HL-60 (cell line): ENCODE measurements around the gene KRT17.

Experiments used
- DNase-seq, 2 experiments: peaks; one replicate each; pipeline ENCODE4 v3.0.0-alpha.2; 2010 to 2020; ENCODE audit warnings: low read depth in 1 of 2, low spot score in 1 of 2
- H3K27ac ChIP-seq: fragments of 250-450 bp; sonication (Bioruptor Pico); replicated peaks from 2 replicates; pipeline ENCODE4 v1.5.1; 2020; ENCODE audit warnings: mild to moderate bottlenecking, moderate library complexity
- H3K27me3 ChIP-seq: fragments of 250-450 bp; sonication (Bioruptor Pico); 2 replicates; pipeline ENCODE4 v1.5.1; 2021; ENCODE audit warnings: mild to moderate bottlenecking, moderate library complexity; ENCODE audit not compliant: insufficient read depth, poor library complexity, severe bottlenecking
- H3K4me3 ChIP-seq: replicated peaks from 2 replicates; pipeline ENCODE4 v1.5.1; 2011; ENCODE audit warnings: mild to moderate bottlenecking, control low read depth, low read length; ENCODE audit not compliant: insufficient read depth
- CTCF ChIP-seq: IDR thresholded peaks from one replicate; pipeline ENCODE4 v1.5.1; 2011; ENCODE audit warnings: low read length, control low read depth, inconsistent platforms; ENCODE audit not compliant: insufficient read depth
- GABPA ChIP-seq: IDR thresholded peaks from 2 replicates; pipeline ENCODE4 v1.6.1; 2012; ENCODE audit warnings: low read depth
- POLR2AphosphoS5 ChIP-seq: IDR thresholded peaks from 2 replicates; pipeline ENCODE4 v1.6.1; 2012; ENCODE audit warnings: low read depth
- REST ChIP-seq: IDR thresholded peaks from 2 replicates; pipeline ENCODE4 v1.6.1; 2012; ENCODE audit warnings: low read depth; ENCODE audit not compliant: insufficient replicate concordance
- SPI1 ChIP-seq: IDR thresholded peaks from 2 replicates; pipeline ENCODE4 v1.6.1; 2012; ENCODE audit warnings: low read depth, mild to moderate bottlenecking, borderline replicate concordance

Gene KRT17

GRCh38 chr17:41666708-41667279, 42.4 kb upstream of the KRT17 start:
- TF ChIP-seq REST, result no peak
- TF ChIP-seq GABPA, result no peak
- no peak for TF ChIP-seq POLR2AphosphoS5
- TF ChIP-seq CTCF, result peak; percentile 87
- TF ChIP-seq SPI1, result 0 out of 2 replicates have a peak, but pooled peaks have one; percentile 0
- DNase-seq, result peak in 1 of 2 experiments; percentile 85
- Histone ChIP-seq H3K4me3 (peak overlapping the region; percentile 26), H3K27me3 (no peaks in the 10 kb centered on the region), H3K27ac (peak overlapping the region; percentile 78)

- no peak for TF ChIP-seq CTCF
- no peak for TF ChIP-seq GABPA
- TF ChIP-seq POLR2AphosphoS5, result no peak
- TF ChIP-seq REST, result no peak
- Histone ChIP-seq H3K27me3 (no peaks in the 10 kb centered on the region), H3K27ac (peak overlapping the region; percentile 78), H3K4me3 (peak overlapping the region; percentile 51)
- DNase-seq, result no peak
Measured at GRCh38 chr17:41666237-41666641, 41.9 kb upstream of the KRT17 start.

- Histone ChIP-seq H3K27ac (peak overlapping the region; percentile 78), H3K27me3 (no peaks in the 10 kb centered on the region), H3K4me3 (peak overlapping the region; percentile 51)
- peak; percentile 88 for DNase-seq
- peak; percentile 76 for TF ChIP-seq CTCF
- no peak for TF ChIP-seq GABPA
- peak; percentile 79 for TF ChIP-seq POLR2AphosphoS5
Measured at GRCh38 chr17:41665566-41666236, 41.3 kb upstream of the KRT17 start.
